SU-DHL-6 (cell line): ENCODE measurements around the gene PCSK9.

Experiments
- H2AFZ ChIP-seq: fragments of 200-600 bp; sonication (generic); 2 replicates; pipeline ENCODE4 v1.6.1; 2014; ENCODE audit warnings: low read depth, mild to moderate bottlenecking, moderate library complexity, mixed read lengths, antibody characterized with exemption, low read length; ENCODE audit not compliant: severe bottlenecking
- H3F3A ChIP-seq: fragments of 200-600 bp; shearing (Covaris generic); 2 replicates; pipeline ENCODE4 v1.6.0; 2016; ENCODE audit warnings: antibody characterized with exemption, mild to moderate bottlenecking; ENCODE audit not compliant: insufficient read depth
- H3K27ac ChIP-seq: fragments of 200-600 bp; sonication (generic); 2 replicates; pipeline ENCODE4 v1.5.1; 2016; ENCODE audit warnings: low read depth, mild to moderate bottlenecking, low read length, moderate library complexity, mixed read lengths
- H3K27me3 ChIP-seq: fragments of 200-600 bp; sonication (generic), shearing (Covaris generic); 2 replicates; pipeline ENCODE4 v1.6.0; 2014; ENCODE audit warnings: mild to moderate bottlenecking, low read length
- H3K36me3 ChIP-seq: fragments of 200-600 bp; sonication (generic); 2 replicates; pipeline ENCODE4 v1.6.1; 2014; ENCODE audit warnings: mild to moderate bottlenecking, low read length, mixed read lengths
- H3K4me2 ChIP-seq: fragments of 300-600, 200-600 bp; shearing (Covaris generic), sonication (generic); 2 replicates; pipeline ENCODE4 v1.6.0; 2014; ENCODE audit warnings: low read length, low read depth, mild to moderate bottlenecking; ENCODE audit not compliant: poor library complexity, severe bottlenecking
- H3K4me3 ChIP-seq: fragments of 200-600 bp; sonication (generic); 2 replicates; pipeline ENCODE4 v1.5.1; 2014; ENCODE audit warnings: antibody characterized with exemption, low read length, mild to moderate bottlenecking, mixed read lengths; ENCODE audit not compliant: insufficient read depth, poor library complexity, severe bottlenecking
- H3K79me2 ChIP-seq: fragments of 200-600 bp; sonication (generic); 2 replicates; pipeline ENCODE4 v1.6.1; 2014; ENCODE audit warnings: mild to moderate bottlenecking, low read length, moderate library complexity; ENCODE audit not compliant: insufficient read depth
- H3K9ac ChIP-seq: fragments of 200-600 bp; sonication (generic); 2 replicates; pipeline ENCODE4 v1.7.0; 2014; ENCODE audit warnings: mild to moderate bottlenecking, low read length
- H3K9me2 ChIP-seq: fragments of 200-600 bp; sonication (generic); replicated peaks from 2 replicates; pipeline ENCODE4 v1.6.1; 2014; ENCODE audit warnings: low read length; ENCODE audit not compliant: insufficient read depth
- H3K9me3 ChIP-seq: fragments of 200-600 bp; sonication (generic); 2 replicates; pipeline ENCODE4 v1.6.1; 2014; ENCODE audit warnings: low read length, mixed read lengths; ENCODE audit not compliant: insufficient read depth
- H4K20me1 ChIP-seq: fragments of 200-600 bp; sonication (generic); 2 replicates; pipeline ENCODE4 v1.6.1; 2014; ENCODE audit warnings: low read depth, mild to moderate bottlenecking, antibody characterized with exemption, low read length, moderate library complexity, mixed read lengths
- CTCF ChIP-seq: fragments of 200-600 bp; sonication (generic); IDR thresholded peaks from one replicate; pipeline ENCODE4 v1.5.1; 2017; ENCODE audit warnings: antibody characterized with exemption, mild to moderate bottlenecking, low read length, moderate library complexity; ENCODE audit not compliant: insufficient read depth, poor library complexity, severe bottlenecking
- EZH2phosphoT487 ChIP-seq: fragments of 200-600 bp; sonication (generic), shearing (Covaris generic); conservative IDR thresholded peaks from 2 replicates; pipeline ENCODE4 v1.6.1; 2018; ENCODE audit warnings: mild to moderate bottlenecking, antibody characterized with exemption, low read length, moderate library complexity, mixed read lengths

PCSK9 gene

GRCh38 chr1:55052221-55053142 lies 13.1 kb downstream of the PCSK9 start:
- no peak overlapping the region for H3K4me2 ChIP-seq
- no peak overlapping the region for H3K9ac ChIP-seq
- no peaks in the 10 kb centered on the region for H3K79me2 ChIP-seq
- no peak overlapping the region for H3K4me3 ChIP-seq
- TF ChIP-seq EZH2phosphoT487 (no peak), CTCF (no peak)
- no peak overlapping the region for H3K27ac ChIP-seq
- no peaks in the 10 kb centered on the region for H3K9me3 ChIP-seq
- no peaks in the 10 kb centered on the region for H3K9me2 ChIP-seq
- H3K27me3 ChIP-seq, result no peaks in the 10 kb centered on the region
- H3K36me3 ChIP-seq, result no peaks in the 10 kb centered on the region
- H4K20me1 ChIP-seq, result no peaks in the 10 kb centered on the region
- no peaks in the 10 kb centered on the region for H3F3A ChIP-seq
- no peak overlapping the region for H2AFZ ChIP-seq

- no peak overlapping the region for H3K9ac ChIP-seq
- no peaks in the 10 kb centered on the region for H3K36me3 ChIP-seq
- H3K9me3 ChIP-seq, result no peaks in the 10 kb centered on the region
- H3K27me3 ChIP-seq, result no peaks in the 10 kb centered on the region
- no peaks in the 10 kb centered on the region for H3K79me2 ChIP-seq
- no peak overlapping the region for H3K4me3 ChIP-seq
- no peak overlapping the region for H3K4me2 ChIP-seq
- no peak overlapping the region for H3K27ac ChIP-seq
- H3K9me2 ChIP-seq, result no peaks in the 10 kb centered on the region
- TF ChIP-seq EZH2phosphoT487 (no peak), CTCF (no peak)
- no peaks in the 10 kb centered on the region for H3F3A ChIP-seq
- no peak overlapping the region for H2AFZ ChIP-seq
- H4K20me1 ChIP-seq, result no peaks in the 10 kb centered on the region
Measured at GRCh38 chr1:55053265-55053954, 14.1 kb downstream of the PCSK9 start.

- Histone ChIP-seq H3K4me3 (no peak overlapping the region), H3K9me3 (no peaks in the 10 kb centered on the region), H2AFZ (no peak overlapping the region), H4K20me1 (no peaks in the 10 kb centered on the region), H3K27ac (no peak overlapping the region), H3K36me3 (no peaks in the 10 kb centered on the region), H3K9me2 (no peaks in the 10 kb centered on the region), H3K27me3 (no peaks in the 10 kb centered on the region), H3K79me2 (no peaks in the 10 kb centered on the region), H3K9ac (no peak overlapping the region), H3K4me2 (no peak overlapping the region), H3F3A (no peaks in the 10 kb centered on the region)
- no peak for TF ChIP-seq EZH2phosphoT487
- TF ChIP-seq CTCF, result no peak
Measured at GRCh38 chr1:55054396-55054795, 15.0 kb downstream of the PCSK9 start.
